GM12872 (cell line): ENCODE data around the gene AFF1.

Source experiments
- CTCF ChIP-seq: IDR thresholded peaks from 3 replicates; pipeline ENCODE4 v1.5.1; 2011; ENCODE audit warnings: low read depth, mild to moderate bottlenecking, low read length, moderate library complexity; ENCODE audit not compliant: insufficient read depth

Gene AFF1

GRCh38 chr4:87047281-87047798 lies 112.5 kb downstream of the AFF1 start:
- TF ChIP-seq CTCF, result no peak

- no peak for TF ChIP-seq CTCF
These were observed 114.7 kb downstream of the AFF1 start for GRCh38 chr4:87049508-87049907.

- no peak for TF ChIP-seq CTCF
These were observed 115.8 kb downstream of the AFF1 start for GRCh38 chr4:87050596-87050995.

- no peak for TF ChIP-seq CTCF
These were observed 116.4 kb downstream of the AFF1 start for GRCh38 chr4:87051121-87051713.

GRCh38 chr4:87052615-87053014 lies 117.8 kb downstream of the AFF1 start:
- no peak for TF ChIP-seq CTCF

GRCh38 chr4:87053176-87053658 lies 118.4 kb downstream of the AFF1 start:
- no peak for TF ChIP-seq CTCF

- TF ChIP-seq CTCF, result no peak
These were observed 119.3 kb downstream of the AFF1 start for GRCh38 chr4:87053802-87054767.
